HCT116 (cell line): ENCODE measurements around the gene VTI1B. TPM values are rescaled to one million over a fixed set of nuclear protein-coding genes. Genes with fewer than 3 reads are reported as not detected.
"Not testable (repeated sequence)": the region's sequence is repeated elsewhere in the genome, so short reads cannot be mapped to it uniquely, and the experiment has no call there.

Source experiments
- ATAC-seq: fragments of 200-7000 bp; cut with Tn5 transposase; 2 replicates; pipeline ENCODE4 v1.9.1; 2020; ENCODE audit warnings: mild to moderate bottlenecking, moderate library complexity
- BruUV-seq: library from RNA; stranded (reverse); fragments of 400-500 nt; replicated peaks from 2 replicates; lab custom pipeline; 2021; lab: Mats Ljungman, UMichigan
- CTCF ChIA-PET: fragments of 300-600 bp; sonication (Branson Sonifier 250); formaldehyde crosslinking; loops from one replicate; lab custom pipeline; 2021; ENCODE audit warnings: antibody characterized with exemption; lab: Charles Lee
- POLR2A ChIA-PET: fragments of 300-600, 350-600 bp; sonication (Branson Sonifier 250); formaldehyde crosslinking; loops from one replicate; lab custom pipeline; 2021; ENCODE audit warnings: antibody characterized with exemption; lab: Charles Lee
- RAD21 ChIA-PET, 2 experiments: fragments of 300-600 bp; sonication (Branson Sonifier 250); formaldehyde crosslinking; loops; one replicate each; lab custom pipeline; 2023; ENCODE audit warnings: low total read pairs in 2 of 2; ENCODE audit not compliant: uncharacterized antibody in 2 of 2, unreplicated experiment in 2 of 2, low non-redundant PET in 1 of 2; lab: Charles Lee
- DNase-seq: peaks from one replicate; pipeline ENCODE4 v3.0.0-alpha.2; 2010; ENCODE audit warnings: low read depth, low spot score
- H2AFZ ChIP-seq: fragments of 200-600 bp; shearing (Covaris generic), sonication (generic); 2 replicates; pipeline ENCODE4 v1.6.1; 2017; ENCODE audit warnings: low read depth, mixed run types, mixed read lengths, antibody characterized with exemption, low read length; ENCODE audit not compliant: poor library complexity, severe bottlenecking
- H3K27ac ChIP-seq: 2 replicates; pipeline ENCODE4 v1.5.1; 2012; ENCODE audit warnings: low read depth, low read length
- H3K27me3 ChIP-seq: fragments of 200-600 bp; sonication (generic); 2 replicates; pipeline ENCODE4 v1.6.1; 2016; ENCODE audit warnings: mixed run types, low read length, mixed read lengths; ENCODE audit not compliant: insufficient read depth
- H3K36me3 ChIP-seq, 2 experiments: fragments of 200-500 bp in 1 of 2; fragments of 200-600 bp in 1 of 2; sonication (Bioruptor generic) in 1 of 2; sonication (generic) in 1 of 2; 2 replicates each; pipeline versions ENCODE4 v1.5.1 to v1.6.1; 2014 to 2016; ENCODE audit warnings: low read length in 2 of 2, inconsistent platforms in 1 of 2, mixed read lengths in 1 of 2, mixed run types in 1 of 2; ENCODE audit not compliant: insufficient read depth in 2 of 2, control insufficient read depth in 1 of 2
- H3K4me1 ChIP-seq, 2 experiments: fragments of 200-600 bp in 1 of 2; sonication (generic) in 1 of 2; 2 replicates each; pipeline versions ENCODE4 v1.5.1 to v1.6.1; 2012 to 2017; ENCODE audit warnings: low read length in 2 of 2, inconsistent platforms in 1 of 2, mild to moderate bottlenecking in 1 of 2, mixed read lengths in 1 of 2, mixed run types in 1 of 2, moderate library complexity in 1 of 2; ENCODE audit not compliant: insufficient read depth in 2 of 2, control insufficient read depth in 1 of 2
- H3K4me2 ChIP-seq: fragments of 200-600 bp; sonication (generic); 2 replicates; pipeline ENCODE4 v1.6.1; 2017; ENCODE audit warnings: mixed run types, low read length, mixed read lengths
- H3K4me3 ChIP-seq, 2 experiments: fragments of 200-600 bp in 1 of 2; sonication (generic) in 1 of 2; replicated peaks in 1 of 2; 2 replicates each; pipeline ENCODE4 v1.5.1; 2011 to 2016; ENCODE audit warnings: low read length in 2 of 2, control low read depth in 1 of 2, low read depth in 1 of 2, mild to moderate bottlenecking in 1 of 2, mixed read lengths in 1 of 2, mixed run types in 1 of 2
- H3K79me2 ChIP-seq: fragments of 200-600 bp; sonication (generic); 2 replicates; pipeline ENCODE4 v1.6.1; 2017; ENCODE audit warnings: mild to moderate bottlenecking, mixed run types, low read length, moderate library complexity, mixed read lengths; ENCODE audit not compliant: insufficient read depth
- H3K9ac ChIP-seq: fragments of 200-600 bp; sonication (generic); 2 replicates; pipeline ENCODE4 v1.6.1; 2016; ENCODE audit warnings: low read length, mixed read lengths
- H3K9me2 ChIP-seq: fragments of 200-600 bp; sonication (generic), shearing (Covaris generic); 2 replicates; pipeline ENCODE4 v1.6.1; 2017; ENCODE audit warnings: mixed run types, mild to moderate bottlenecking, moderate library complexity; ENCODE audit not compliant: insufficient read depth
- H3K9me3 ChIP-seq, 2 experiments: fragments of 200-500 bp in 1 of 2; fragments of 200-600 bp in 1 of 2; sonication (Bioruptor generic) in 1 of 2; sonication (generic) in 1 of 2; 2 replicates each; pipeline ENCODE4 v1.6.1; 2014 to 2017; ENCODE audit warnings: low read length in 2 of 2, mixed read lengths in 2 of 2, inconsistent platforms in 1 of 2, low read depth in 1 of 2, mild to moderate bottlenecking in 1 of 2, mixed run types in 1 of 2, moderate library complexity in 1 of 2; ENCODE audit not compliant: control insufficient read depth in 1 of 2, insufficient read depth in 1 of 2
- H4K20me1 ChIP-seq: fragments of 200-600 bp; sonication (generic), shearing (Covaris generic); 2 replicates; pipeline ENCODE4 v1.6.1; 2017; ENCODE audit warnings: mixed run types, mild to moderate bottlenecking, moderate library complexity; ENCODE audit not compliant: insufficient read depth
- CBX3 ChIP-seq: IDR thresholded peaks from 2 replicates; pipeline ENCODE4 v1.6.1; 2012; ENCODE audit warnings: low read depth
- CEBPB ChIP-seq: IDR thresholded peaks from 2 replicates; pipeline ENCODE4 v1.6.1; 2012; ENCODE audit warnings: low read depth
- CTCF ChIP-seq, 3 experiments: fragments of 200-600 bp in 1 of 3; sonication (generic) in 1 of 3; IDR thresholded peaks in 2 of 3; conservative IDR thresholded peaks in 1 of 3; 2 replicates each; pipeline ENCODE4 v1.5.1; 2012 to 2017; ENCODE audit warnings: low read depth in 2 of 3, low read length in 2 of 3, antibody characterized with exemption in 1 of 3, borderline replicate concordance in 1 of 3, control low read depth in 1 of 3, mild to moderate bottlenecking in 1 of 3, mixed read lengths in 1 of 3, mixed run types in 1 of 3, moderate library complexity in 1 of 3; ENCODE audit not compliant: insufficient read depth in 1 of 3
- EGR1 ChIP-seq: IDR thresholded peaks from 2 replicates; pipeline ENCODE4 v1.6.1; 2012; ENCODE audit warnings: low read depth
- ELF1 ChIP-seq: IDR thresholded peaks from 2 replicates; pipeline ENCODE4 v1.6.1; 2012; ENCODE audit warnings: low read depth, borderline replicate concordance
- EZH2 ChIP-seq: fragments of 200-600 bp; sonication (generic); IDR thresholded peaks from 2 replicates; pipeline ENCODE4 v1.6.1; 2017; ENCODE audit warnings: antibody characterized with exemption, mixed run types
- EZH2phosphoT487 ChIP-seq: fragments of 200-600 bp; IDR thresholded peaks from 2 replicates; pipeline ENCODE4 v1.6.1; 2018; ENCODE audit warnings: antibody characterized with exemption, borderline replicate concordance
- JUND ChIP-seq: IDR thresholded peaks from 2 replicates; pipeline ENCODE4 v1.6.1; 2012
- MAX ChIP-seq: IDR thresholded peaks from 2 replicates; pipeline ENCODE4 v1.6.1; 2012
- POLR2A ChIP-seq: IDR thresholded peaks from 2 replicates; pipeline ENCODE4 v1.7.0; 2011; ENCODE audit warnings: borderline replicate concordance; ENCODE audit not compliant: insufficient read depth, insufficient read length; ENCODE audit errors: extremely low read depth
- POLR2AphosphoS5 ChIP-seq: IDR thresholded peaks from 2 replicates; pipeline ENCODE4 v1.6.1; 2011; ENCODE audit warnings: mild to moderate bottlenecking, low read depth, low read length, moderate library complexity
- RAD21 ChIP-seq: IDR thresholded peaks from 2 replicates; pipeline ENCODE4 v1.6.1; 2012; ENCODE audit warnings: low read depth, mild to moderate bottlenecking
- SIN3A ChIP-seq: IDR thresholded peaks from 2 replicates; pipeline ENCODE4 v1.6.1; 2012; ENCODE audit warnings: low read depth
- SP1 ChIP-seq: IDR thresholded peaks from 2 replicates; pipeline ENCODE4 v1.6.1; 2012; ENCODE audit warnings: low read depth
- SRF ChIP-seq: IDR thresholded peaks from 2 replicates; pipeline ENCODE4 v1.6.1; 2012; ENCODE audit warnings: low read depth
- TCF7L2 ChIP-seq: IDR thresholded peaks from 2 replicates; pipeline ENCODE4 v1.7.0; 2011; ENCODE audit warnings: borderline replicate concordance, inconsistent platforms; ENCODE audit not compliant: insufficient read depth, insufficient read length; ENCODE audit errors: extremely low read depth
- YY1 ChIP-seq: IDR thresholded peaks from 2 replicates; pipeline ENCODE4 v1.6.1; 2011; ENCODE audit warnings: low read length, low read depth, moderate library complexity, mild to moderate bottlenecking; ENCODE audit not compliant: insufficient replicate concordance; ENCODE audit errors: extremely low read depth
- ZBTB33 ChIP-seq: IDR thresholded peaks from 2 replicates; pipeline ENCODE4 v1.6.1; 2011; ENCODE audit warnings: mild to moderate bottlenecking, low read length, moderate library complexity; ENCODE audit not compliant: insufficient replicate concordance; ENCODE audit errors: extremely low read depth
- ZFX ChIP-seq: fragments of 450-650 bp; IDR thresholded peaks from 2 replicates; pipeline ENCODE4 v1.6.1; 2017
- ZNF274 ChIP-seq: fragments of 200-500 bp; sonication (Bioruptor generic); IDR thresholded peaks from 2 replicates; pipeline ENCODE4 v1.6.1; 2014; ENCODE audit warnings: mild to moderate bottlenecking, low read depth, low read length, inconsistent platforms
- intact Hi-C: fragments of 100-400 bp; cut with micrococcal nuclease; formaldehyde crosslinking; loops from 2 replicates; pipeline ENCODE4 v1.10.0; 2022
- total RNA-seq: library from RNA; stranded (reverse); gene quantifications from one replicate; pipeline ENCODE4 v1.2.1, GENCODE V29; 2021; ENCODE audit not compliant: unreplicated experiment

The VTI1B gene
- total RNA-seq, 1 experiment from 2014 or later: 86.3 TPM

GRCh38 chr14:67627519-67627918, 46.9 kb downstream of the VTI1B start:
- no peak for ATAC-seq
- CTCF ChIA-PET: no interaction called here

GRCh38 chr14:67626131-67626530, 48.3 kb downstream of the VTI1B start:
- H2AFZ ChIP-seq, CTCF ChIA-PET, H3K9me2 ChIP-seq, H3K36me3 ChIP-seq, H3K9ac ChIP-seq, BruUV-seq, H3K4me2 ChIP-seq, ATAC-seq, POLR2A ChIA-PET, intact Hi-C loops, H3K27me3 ChIP-seq, H3K9me3 ChIP-seq, H3K79me2 ChIP-seq, H4K20me1 ChIP-seq, RAD21 ChIA-PET, H3K4me3 ChIP-seq, DNase-seq, H3K27ac ChIP-seq: not testable (repeated sequence)
- H3K4me1 ChIP-seq: peaks cover 10 to 14% of the 10 kb centered on the region in 2 experiments; a peak in 3 of 4 replicates

More at GRCh38 chr14:67627519-67627918, 46.9 kb downstream of the VTI1B start:
- H3K4me1 ChIP-seq: peaks cover 8 to 9% of the 10 kb centered on the region in 2 experiments; a peak in 3 of 4 replicates
- no TSS peak for BruUV-seq
- no peaks in the 10 kb centered on the region for H3K79me2 ChIP-seq
- no peaks in the 10 kb centered on the region for H4K20me1 ChIP-seq
- ChIA-PET RAD21 (no interaction called here), POLR2A (interaction anchor here (1.1 kb wide), 1 partner anchor 27 kb away, joined by 3 read pairs; the partner anchor contains the start of gene PIGH)
- H3K9ac ChIP-seq: no peak overlapping the region
- no peaks in the 10 kb centered on the region for H3K27me3 ChIP-seq
- no peaks in the 10 kb centered on the region for H3K9me2 ChIP-seq
- intact Hi-C loops: no loop called here
- no peaks in the 10 kb centered on the region for H3K9me3 ChIP-seq
- H3K4me3 ChIP-seq: no peak overlapping the region
- H2AFZ ChIP-seq: no peak overlapping the region
- no peak for DNase-seq
- H3K4me2 ChIP-seq: no peak overlapping the region
- no peaks in the 10 kb centered on the region for H3K36me3 ChIP-seq
- TF ChIP-seq CEBPB (no peak), RAD21 (no peak), YY1 (no peak), ZFX (no peak), SRF (no peak), TCF7L2 (no peak), EZH2 (no peak), POLR2AphosphoS5 (no peak), MAX (no peak), JUND (no peak), ELF1 (no peak), EZH2phosphoT487 (no peak), SIN3A (no peak), ZBTB33 (no peak), POLR2A (no peak), CBX3 (no peak), CTCF (IDR thresholded peaks at IDR 0.05 in 2 of 3, conservative IDR thresholded peaks at IDR 0.05 in 1 of 3; ENCODE audit: borderline replicate concordance in 1 of 3, insufficient read depth in 1 of 3, low read depth in 2 of 3, low read length in 2 of 3) (no peak), SP1 (no peak), ZNF274 (no peak), EGR1 (no peak)
- H3K27ac ChIP-seq: no peak overlapping the region
